ENCODE data around the gene RAMAC.

Gene RAMAC

GRCh38 chr15:82978438-82978837 is 7.6 kb upstream of the RAMAC start:
- DNase-seq (ENCODE audit: low spot score) = no peak
- no peak for TF ChIP-seq CTCF (IDR thresholded peaks at IDR 0.05; ENCODE audit: extremely low read depth, missing control alignments)

- TF ChIP-seq CTCF (IDR thresholded peaks at IDR 0.05; ENCODE audit: extremely low read depth, missing control alignments) = no peak
- no peak for DNase-seq (ENCODE audit: low spot score)
These were observed 6.3 kb upstream of the RAMAC start for GRCh38 chr15:82979726-82980125.

- no peak for TF ChIP-seq CTCF (IDR thresholded peaks at IDR 0.05; ENCODE audit: extremely low read depth, missing control alignments)
- no peak for DNase-seq (ENCODE audit: low spot score)
These were observed 5.0 kb upstream of the RAMAC start for GRCh38 chr15:82980981-82981380.

- DNase-seq (ENCODE audit: low spot score) = peak; percentile 55
- TF ChIP-seq CTCF (IDR thresholded peaks at IDR 0.05; ENCODE audit: extremely low read depth, missing control alignments) = no peak
These were observed 401 bp downstream of the RAMAC start for GRCh38 chr15:82986442-82986780.

- TF ChIP-seq CTCF (IDR thresholded peaks at IDR 0.05; ENCODE audit: extremely low read depth, missing control alignments) = no peak
- DNase-seq (ENCODE audit: low spot score) = no peak
These were observed 6.5 kb downstream of the RAMAC start for GRCh38 chr15:82992436-82992998.

GRCh38 chr15:82993144-82993543 is 7.1 kb downstream of the RAMAC start:
- no peak for TF ChIP-seq CTCF (IDR thresholded peaks at IDR 0.05; ENCODE audit: extremely low read depth, missing control alignments)
- DNase-seq (ENCODE audit: low spot score) = no peak

GRCh38 chr15:82995076-82995475 is 9.1 kb downstream of the RAMAC start:
- no peak for DNase-seq (ENCODE audit: low spot score)
- no peak for TF ChIP-seq CTCF (IDR thresholded peaks at IDR 0.05; ENCODE audit: extremely low read depth, missing control alignments)
